Lung microvascular endothelial cell (primary cell): ENCODE results near the gene FBXL13. TPM values are rescaled to one million over a fixed set of nuclear protein-coding genes. Genes with fewer than 3 reads are reported as not detected.
"Not testable (repeated sequence)": the region's sequence is repeated elsewhere in the genome, so short reads cannot be mapped to it uniquely, and the experiment has no call there.

ENCODE experiments used
- DNase-seq, 2 donors: peaks; one replicate each; pipeline versions ENCODE4 v3.0.0 to v3.0.0-alpha.2; 2010; ENCODE audit warnings: low read depth in 2 of 2
- total RNA-seq: library from RNA; depleted of rRNA; stranded (reverse); fragments of >200 nt; gene quantifications from 2 replicates; pipeline ENCODE4 v1.2.1, GENCODE V29; 2014

Gene FBXL13
- total RNA-seq, 1 donor from 2014 or later: 0.20 TPM

GRCh38 chr7:102823390-102824119, 251.0 kb downstream of the FBXL13 start:
- peak in 1 of 2 donors; percentile 7 for DNase-seq

- DNase-seq: no peak
Observed at GRCh38 chr7:102821994-102822747, 252.4 kb downstream of the FBXL13 start.

- peak in 1 of 2 donors; percentile 69 for DNase-seq
Observed at GRCh38 chr7:102819151-102819550, 255.4 kb downstream of the FBXL13 start.

- DNase-seq: no peak
Observed at GRCh38 chr7:102817616-102818573, 256.7 kb downstream of the FBXL13 start.

GRCh38 chr7:102814025-102814471, 260.5 kb downstream of the FBXL13 start:
- DNase-seq: peak in 1 of 2 donors; percentile 80

GRCh38 chr7:102813191-102814024, 261.2 kb downstream of the FBXL13 start:
- DNase-seq: peak; percentile 16 to 71

GRCh38 chr7:102811942-102812678, 262.5 kb downstream of the FBXL13 start:
- DNase-seq: no peak

GRCh38 chr7:102810916-102811315, 263.7 kb downstream of the FBXL13 start:
- no peak for DNase-seq

- DNase-seq: no peak
Observed at GRCh38 chr7:102806613-102807012, 268.0 kb downstream of the FBXL13 start.

GRCh38 chr7:102795987-102796595, 278.5 kb downstream of the FBXL13 start:
- peak in 1 of 2 donors; percentile 22 for DNase-seq

- DNase-seq: peak in 1 of 2 donors; percentile 67
Observed at GRCh38 chr7:102794567-102794966, 280.0 kb downstream of the FBXL13 start.

- DNase-seq: not testable (repeated sequence)
Observed at GRCh38 chr7:102791831-102792230, 282.8 kb downstream of the FBXL13 start.

GRCh38 chr7:102791367-102791766, 283.2 kb downstream of the FBXL13 start:
- peak; percentile 50 to 85 for DNase-seq

GRCh38 chr7:102790364-102791100, 284.1 kb downstream of the FBXL13 start:
- not testable (repeated sequence) for DNase-seq

GRCh38 chr7:102788770-102789169, 285.8 kb downstream of the FBXL13 start:
- not testable (repeated sequence) for DNase-seq

GRCh38 chr7:102780926-102781325, 293.7 kb downstream of the FBXL13 start:
- DNase-seq: not testable (repeated sequence)

- DNase-seq: not testable (repeated sequence)
Observed at GRCh38 chr7:102778663-102779062, 295.9 kb downstream of the FBXL13 start.

GRCh38 chr7:102776217-102776616, 298.4 kb downstream of the FBXL13 start:
- not testable (repeated sequence) for DNase-seq

GRCh38 chr7:102770467-102770866, 304.1 kb downstream of the FBXL13 start:
- not testable (repeated sequence) for DNase-seq
